CD8-positive, alpha-beta memory T cell (primary cell): Measurements from ENCODE around the gene SLC39A11. TPM values are rescaled to one million over a fixed set of nuclear protein-coding genes. Genes with fewer than 3 reads are reported as not detected.

ENCODE experiments used
- CTCF ChIA-PET: fragments of 350-600 bp; sonication (Branson Sonifier 250); formaldehyde crosslinking; loops from one replicate; lab custom pipeline; 2021; ENCODE audit warnings: antibody characterized with exemption; lab: Charles Lee
- POLR2A ChIA-PET: fragments of 350-600 bp; sonication (Branson Sonifier 250); formaldehyde crosslinking; loops from one replicate; lab custom pipeline; 2021; ENCODE audit warnings: antibody characterized with exemption; lab: Charles Lee
- DNase-seq, 5 donors: peaks; one replicate each; pipeline versions ENCODE4 v3.0.0 to v3.0.0-alpha.2; 2020 to 2022; ENCODE audit warnings: mixed read lengths in 1 of 5
- H3K27ac ChIP-seq: one replicate; pipeline ENCODE4 v1.7.0; 2013; ENCODE audit warnings: low read depth, mild to moderate bottlenecking, low read length, moderate library complexity
- H3K27me3 ChIP-seq: 2 replicates; pipeline ENCODE4 v1.7.0; 2013; ENCODE audit warnings: low read length, mild to moderate bottlenecking; ENCODE audit not compliant: insufficient read depth, poor library complexity, severe bottlenecking
- H3K36me3 ChIP-seq: 2 replicates; pipeline ENCODE4 v1.7.0; 2013; ENCODE audit warnings: mild to moderate bottlenecking, low read length, moderate library complexity; ENCODE audit not compliant: insufficient read depth
- H3K4me1 ChIP-seq: 2 replicates; pipeline ENCODE4 v1.7.0; 2013; ENCODE audit warnings: mild to moderate bottlenecking, low read length, moderate library complexity; ENCODE audit not compliant: insufficient read depth
- H3K4me3 ChIP-seq: 2 replicates; pipeline ENCODE4 v1.7.0; 2013; ENCODE audit warnings: mild to moderate bottlenecking, low read length
- H3K9me3 ChIP-seq: 2 replicates; pipeline ENCODE4 v1.7.0; 2013; ENCODE audit warnings: mild to moderate bottlenecking, low read length
- H3K27ac Mint-ChIP-seq, 8 donors: one replicate each; pipeline ENCODE4 v1.8.0; 2020 to 2021; ENCODE audit warnings: mixed read lengths in 8 of 8, mild to moderate bottlenecking in 6 of 8, inconsistent platforms in 3 of 8, moderate library complexity in 3 of 8
- H3K27me3 Mint-ChIP-seq, 2 donors: one replicate each; pipeline ENCODE4 v1.8.0; 2020 to 2021; ENCODE audit warnings: mixed read lengths in 2 of 2, mild to moderate bottlenecking in 1 of 2, moderate library complexity in 1 of 2
- H3K36me3 Mint-ChIP-seq, 3 donors: one replicate each; pipeline ENCODE4 v1.8.0; 2020 to 2021; ENCODE audit warnings: mixed read lengths in 3 of 3, inconsistent platforms in 1 of 3, mild to moderate bottlenecking in 1 of 3
- H3K4me1 Mint-ChIP-seq, 3 donors: one replicate each; pipeline ENCODE4 v1.8.0; 2020 to 2021; ENCODE audit warnings: mixed read lengths in 3 of 3, inconsistent platforms in 1 of 3, mild to moderate bottlenecking in 1 of 3
- H3K4me3 Mint-ChIP-seq, 7 donors: one replicate each; pipeline ENCODE4 v1.8.0; 2020 to 2021; ENCODE audit warnings: mixed read lengths in 7 of 7, mild to moderate bottlenecking in 6 of 7, moderate library complexity in 4 of 7, inconsistent platforms in 2 of 7
- H3K9me3 Mint-ChIP-seq, 5 donors: one replicate each; pipeline ENCODE4 v1.8.0; 2020 to 2022; ENCODE audit warnings: mixed read lengths in 5 of 5, mild to moderate bottlenecking in 3 of 5, moderate library complexity in 2 of 5, inconsistent platforms in 1 of 5
- polyA plus RNA-seq: library from polyadenylated mRNA; unstranded; fragments of 300-500 nt; fragmentation: Illumina TruSeq; gene quantifications from one replicate; pipeline ENCODE4 v1.2.3, GENCODE V29; 2021
- total RNA-seq, 2 experiments: library from RNA; stranded (reverse); gene quantifications; one replicate each; pipeline ENCODE4 v1.2.3, GENCODE V29; 2021

The SLC39A11 gene
- total and polyA plus RNA-seq, 3 experiments from 2014 or later = 13.1 to 18.5 (median 17.2) TPM

GRCh38 chr17:72751746-72752145 is 340.7 kb downstream of the SLC39A11 start:
- Mint-ChIP-seq H3K27ac (no peak overlapping the region), H3K27me3 (no peaks in the 10 kb centered on the region), H3K4me1 (no peaks in the 10 kb centered on the region), H3K36me3 (peaks cover 5 to 14% (median 13%) of the 10 kb centered on the region in 3 donors), H3K4me3 (no peak overlapping the region), H3K9me3 (peaks cover 0 to 5% (median 4%) of the 10 kb centered on the region in 5 donors)
- POLR2A ChIA-PET = no interaction called here
- Histone ChIP-seq H3K9me3 (no peaks in the 10 kb centered on the region), H3K4me3 (no peak overlapping the region), H3K27ac (no peak overlapping the region), H3K27me3 (no peaks in the 10 kb centered on the region), H3K36me3 (no peaks in the 10 kb centered on the region), H3K4me1 (no peaks in the 10 kb centered on the region)
- DNase-seq = no peak
- CTCF ChIA-PET = no interaction called here

- no peaks in the 10 kb centered on the region for H3K4me1 ChIP-seq
- H3K27me3 ChIP-seq = no peaks in the 10 kb centered on the region
- Mint-ChIP-seq H3K36me3 (peaks cover 0 to 3% (median 0%) of the 10 kb centered on the region in 3 donors), H3K9me3 (no peaks in the 10 kb centered on the region), H3K4me1 (no peaks in the 10 kb centered on the region), H3K27me3 (no peaks in the 10 kb centered on the region), H3K4me3 (no peak overlapping the region), H3K27ac (no peak overlapping the region)
- H3K4me3 ChIP-seq = no peak overlapping the region
- ChIA-PET POLR2A (no interaction called here), CTCF (no interaction called here)
- H3K9me3 ChIP-seq = no peaks in the 10 kb centered on the region
- H3K36me3 ChIP-seq = no peaks in the 10 kb centered on the region
- DNase-seq = no peak
- no peak overlapping the region for H3K27ac ChIP-seq
These were observed 343.3 kb downstream of the SLC39A11 start for GRCh38 chr17:72749119-72749572.

GRCh38 chr17:72747501-72747900 is 345.0 kb downstream of the SLC39A11 start:
- Histone ChIP-seq H3K4me1 (no peaks in the 10 kb centered on the region), H3K27me3 (no peaks in the 10 kb centered on the region), H3K36me3 (no peaks in the 10 kb centered on the region), H3K4me3 (no peak overlapping the region), H3K9me3 (no peaks in the 10 kb centered on the region), H3K27ac (no peak overlapping the region)
- no peak overlapping the region for H3K4me3 Mint-ChIP-seq
- CTCF ChIA-PET = interaction anchor here (0.6 kb wide), 1 partner anchor 443 kb away, joined by 3 read pairs; no protein-coding TSS in a partner anchor
- POLR2A ChIA-PET = no interaction called here
- H3K9me3 Mint-ChIP-seq = no peaks in the 10 kb centered on the region
- H3K4me1 Mint-ChIP-seq = no peaks in the 10 kb centered on the region
- H3K36me3 Mint-ChIP-seq = peaks cover 0 to 3% (median 0%) of the 10 kb centered on the region in 3 donors
- no peak overlapping the region for H3K27ac Mint-ChIP-seq
- no peak for DNase-seq
- peaks cover 0 to 1% of the 10 kb centered on the region in 2 donors for H3K27me3 Mint-ChIP-seq

GRCh38 chr17:72745241-72745640 is 347.2 kb downstream of the SLC39A11 start:
- Mint-ChIP-seq H3K27me3 (peaks cover 0 to 1% of the 10 kb centered on the region in 2 donors), H3K36me3 (peaks cover 0 to 3% (median 0%) of the 10 kb centered on the region in 3 donors), H3K4me3 (no peak overlapping the region), H3K4me1 (no peaks in the 10 kb centered on the region), H3K9me3 (no peaks in the 10 kb centered on the region), H3K27ac (no peak overlapping the region)
- Histone ChIP-seq H3K36me3 (no peaks in the 10 kb centered on the region), H3K9me3 (no peaks in the 10 kb centered on the region), H3K4me1 (no peaks in the 10 kb centered on the region), H3K27ac (no peak overlapping the region), H3K4me3 (no peak overlapping the region), H3K27me3 (no peaks in the 10 kb centered on the region)
- POLR2A ChIA-PET = no interaction called here
- CTCF ChIA-PET = interaction anchor here (3.9 kb wide), 1 partner anchor 18 kb away, joined by 11 read pairs; no protein-coding TSS in a partner anchor
- DNase-seq = no peak

- Histone ChIP-seq H3K4me3 (no peak overlapping the region), H3K27me3 (no peaks in the 10 kb centered on the region), H3K9me3 (no peaks in the 10 kb centered on the region), H3K36me3 (no peaks in the 10 kb centered on the region), H3K4me1 (no peaks in the 10 kb centered on the region), H3K27ac (no peak overlapping the region)
- DNase-seq = no peak
- H3K4me3 Mint-ChIP-seq = no peak overlapping the region
- CTCF ChIA-PET = interaction anchor here (1.1 to 3.9 kb wide), 2 partner anchors 16 to 38 kb away, joined by 3 to 11 read pairs; no protein-coding TSS in a partner anchor
- H3K4me1 Mint-ChIP-seq = no peaks in the 10 kb centered on the region
- H3K27me3 Mint-ChIP-seq = peaks cover 0 to 1% of the 10 kb centered on the region in 2 donors
- peaks cover 1 to 6% (median 3%) of the 10 kb centered on the region in 3 donors for H3K36me3 Mint-ChIP-seq
- POLR2A ChIA-PET = no interaction called here
- no peak overlapping the region for H3K27ac Mint-ChIP-seq
- no peaks in the 10 kb centered on the region for H3K9me3 Mint-ChIP-seq
These were observed 349.4 kb downstream of the SLC39A11 start for GRCh38 chr17:72743037-72743467.

- H3K4me3 Mint-ChIP-seq = no peak overlapping the region
- peaks cover 15 to 21% (median 18%) of the 10 kb centered on the region in 3 donors for H3K36me3 Mint-ChIP-seq
- no peaks in the 10 kb centered on the region for H3K9me3 ChIP-seq
- no peaks in the 10 kb centered on the region for H3K27me3 Mint-ChIP-seq
- H3K9me3 Mint-ChIP-seq = no peaks in the 10 kb centered on the region
- no peaks in the 10 kb centered on the region for H3K27me3 ChIP-seq
- H3K4me3 ChIP-seq = no peak overlapping the region
- no peaks in the 10 kb centered on the region for H3K4me1 Mint-ChIP-seq
- H3K36me3 ChIP-seq = no peaks in the 10 kb centered on the region
- H3K4me1 ChIP-seq = no peaks in the 10 kb centered on the region
- DNase-seq = no peak
- POLR2A ChIA-PET = no interaction called here
- CTCF ChIA-PET = no interaction called here
- no peak overlapping the region for H3K27ac ChIP-seq
- no peak overlapping the region for H3K27ac Mint-ChIP-seq
These were observed 355.3 kb downstream of the SLC39A11 start for GRCh38 chr17:72737151-72737690.

GRCh38 chr17:72735592-72735991 is 356.9 kb downstream of the SLC39A11 start:
- Mint-ChIP-seq H3K4me3 (no peak overlapping the region), H3K36me3 (peaks cover 15 to 21% (median 18%) of the 10 kb centered on the region in 3 donors)
- no peak for DNase-seq

GRCh38 chr17:72735048-72735447 is 357.4 kb downstream of the SLC39A11 start:
- Mint-ChIP-seq H3K27ac (peak overlapping the region in 1 of 8 donors; percentile 47), H3K27me3 (no peaks in the 10 kb centered on the region), H3K36me3 (peaks cover 15 to 21% (median 18%) of the 10 kb centered on the region in 3 donors), H3K4me1 (no peaks in the 10 kb centered on the region), H3K9me3 (no peaks in the 10 kb centered on the region), H3K4me3 (no peak overlapping the region)
- ChIA-PET CTCF (interaction anchor here (1.7 kb wide), 1 partner anchor 9 kb away, joined by 8 read pairs; no protein-coding TSS in a partner anchor), POLR2A (no interaction called here)
- Histone ChIP-seq H3K27ac (no peak overlapping the region), H3K36me3 (no peaks in the 10 kb centered on the region), H3K4me3 (no peak overlapping the region), H3K4me1 (no peaks in the 10 kb centered on the region), H3K9me3 (no peaks in the 10 kb centered on the region), H3K27me3 (no peaks in the 10 kb centered on the region)
- no peak for DNase-seq

More at GRCh38 chr17:72735592-72735991, 356.9 kb downstream of the SLC39A11 start:
- Mint-ChIP-seq H3K27me3 (no peaks in the 10 kb centered on the region), H3K27ac (peak overlapping the region in 1 of 8 donors; percentile 18), H3K4me1 (no peaks in the 10 kb centered on the region), H3K9me3 (no peaks in the 10 kb centered on the region)
- Histone ChIP-seq H3K4me3 (no peak overlapping the region), H3K27me3 (no peaks in the 10 kb centered on the region), H3K36me3 (no peaks in the 10 kb centered on the region), H3K4me1 (no peaks in the 10 kb centered on the region), H3K27ac (no peak overlapping the region), H3K9me3 (no peaks in the 10 kb centered on the region)
- ChIA-PET POLR2A (no interaction called here), CTCF (interaction anchor here (1.7 kb wide), 1 partner anchor 10 kb away, joined by 8 read pairs; no protein-coding TSS in a partner anchor)
